WTC11 (cell line): ENCODE measurements around the gene ZNF786. TPM values are rescaled to one million over a fixed set of nuclear protein-coding genes. Genes with fewer than 3 reads are reported as not detected.
A peak's percentile ranks its signal among the peaks of the same experiment; 100 is the strongest.

Experiments used
- ATAC-seq: fragments of 200-7000 bp; cut with Tn5 transposase; 2 replicates; pipeline ENCODE4 v1.10.0; 2021; ENCODE audit warnings: mild to moderate bottlenecking, moderate library complexity
- CTCF ChIA-PET: fragments of 300-600 bp; sonication (Branson Sonifier 250); formaldehyde crosslinking; loops from one replicate; lab custom pipeline; 2021; ENCODE audit warnings: antibody characterized with exemption; lab: Charles Lee
- POLR2A ChIA-PET: fragments of 350-600 bp; sonication (Branson Sonifier 250); formaldehyde crosslinking; loops from one replicate; lab custom pipeline; 2021; ENCODE audit warnings: antibody characterized with exemption; lab: Charles Lee
- DNase-seq: peaks from one replicate; pipeline ENCODE4 v3.0.0; 2021; ENCODE audit warnings: low spot score
- H3K27ac Mint-ChIP-seq: 2 replicates; pipeline ENCODE4 v1.8.0; 2021; ENCODE audit warnings: mixed read lengths
- H3K27me3 Mint-ChIP-seq: 2 replicates; pipeline ENCODE4 v1.8.0; 2021; ENCODE audit warnings: low read depth, mild to moderate bottlenecking, moderate library complexity, mixed read lengths
- H3K36me3 Mint-ChIP-seq: 2 replicates; pipeline ENCODE4 v1.8.0; 2021; ENCODE audit warnings: mixed read lengths
- H3K4me1 Mint-ChIP-seq: 2 replicates; pipeline ENCODE4 v1.8.0; 2022; ENCODE audit warnings: mixed read lengths
- H3K4me3 Mint-ChIP-seq: 2 replicates; pipeline ENCODE4 v1.8.0; 2021; ENCODE audit warnings: mild to moderate bottlenecking, moderate library complexity, mixed read lengths
- H3K9me3 Mint-ChIP-seq: 2 replicates; pipeline ENCODE4 v1.8.0; 2021; ENCODE audit warnings: mixed read lengths
- CREM ChIP-seq: sonication (generic); formaldehyde crosslinking; IDR thresholded peaks from 2 replicates; pipeline ENCODE4 v1.8.1; 2022; ENCODE audit warnings: mild to moderate bottlenecking, missing genetic modification reagents, moderate library complexity
- FOXP1 ChIP-seq: sonication (generic); formaldehyde crosslinking; IDR thresholded peaks from 2 replicates; pipeline ENCODE4 v1.8.0; 2022; ENCODE audit warnings: missing genetic modification reagents, mild to moderate bottlenecking, moderate library complexity, borderline replicate concordance
- GRHL2 ChIP-seq: fragments of 250-450 bp; sonication (Bioruptor Pico); IDR thresholded peaks from 2 replicates; pipeline ENCODE4 v1.8.0; 2022; ENCODE audit warnings: mild to moderate bottlenecking, moderate library complexity; ENCODE audit not compliant: insufficient replicate concordance, severe bottlenecking
- GTF2I ChIP-seq: fragments of 250-450 bp; sonication (Bioruptor Pico); conservative IDR thresholded peaks from 2 replicates; pipeline ENCODE4 v1.4.0; 2021; ENCODE audit warnings: mild to moderate bottlenecking
- HMGA2 ChIP-seq: fragments of 250-450 bp; sonication (Bioruptor Pico); IDR thresholded peaks from 2 replicates; pipeline ENCODE4 v1.4.0; 2021; ENCODE audit warnings: mild to moderate bottlenecking, moderate library complexity
- IRF2 ChIP-seq: sonication (generic); formaldehyde crosslinking; IDR thresholded peaks from 2 replicates; pipeline ENCODE4 v1.8.0; 2022; ENCODE audit warnings: low read depth, missing genetic modification reagents, borderline replicate concordance
- NR1H2 ChIP-seq: sonication (generic); formaldehyde crosslinking; IDR thresholded peaks from 2 replicates; pipeline ENCODE4 v1.9.0; 2021; ENCODE audit warnings: mild to moderate bottlenecking, moderate library complexity, missing genetic modification reagents
- NR2C2 ChIP-seq: sonication (generic); formaldehyde crosslinking; IDR thresholded peaks from 2 replicates; pipeline ENCODE4 v1.8.0; 2022; ENCODE audit warnings: mild to moderate bottlenecking, missing genetic modification reagents
- NR3C1 ChIP-seq: sonication (generic); formaldehyde crosslinking; conservative IDR thresholded peaks from 2 replicates; pipeline ENCODE4 v1.8.1; 2023; ENCODE audit warnings: low read depth, mild to moderate bottlenecking, missing genetic modification reagents
- PRRX2 ChIP-seq: fragments of 250-450 bp; sonication (Bioruptor Pico); IDR thresholded peaks from 2 replicates; pipeline ENCODE4 v1.8.0; 2021; ENCODE audit warnings: mild to moderate bottlenecking
- SMAD4 ChIP-seq: sonication (generic); formaldehyde crosslinking; IDR thresholded peaks from 2 replicates; pipeline ENCODE4 v1.8.0; 2022; ENCODE audit warnings: mild to moderate bottlenecking, missing genetic modification reagents
- SOX15 ChIP-seq: fragments of 250-450 bp; sonication (Bioruptor Pico); IDR thresholded peaks from 2 replicates; pipeline ENCODE4 v1.9.0; 2021; ENCODE audit warnings: mild to moderate bottlenecking
- TCF7 ChIP-seq: sonication (generic); formaldehyde crosslinking; IDR thresholded peaks from 2 replicates; pipeline ENCODE4 v1.8.0; 2022; ENCODE audit warnings: mild to moderate bottlenecking, low read depth, missing genetic modification reagents, moderate library complexity
- ZNF138 ChIP-seq: sonication (generic); formaldehyde crosslinking; conservative IDR thresholded peaks from 2 replicates; pipeline ENCODE4 v1.8.1; 2022; ENCODE audit warnings: mild to moderate bottlenecking, moderate library complexity, missing genetic modification reagents
- ZNF232 ChIP-seq: sonication (generic); formaldehyde crosslinking; IDR thresholded peaks from 2 replicates; pipeline ENCODE4 v1.8.0; 2022; ENCODE audit warnings: mild to moderate bottlenecking, missing genetic modification reagents
- ZNF416 ChIP-seq: fragments of 250-450 bp; sonication (Bioruptor Pico); IDR thresholded peaks from 2 replicates; pipeline ENCODE4 v1.9.0; 2021; ENCODE audit warnings: mild to moderate bottlenecking, inconsistent platforms
- ZNF423 ChIP-seq: fragments of 250-450 bp; sonication (Bioruptor Pico); IDR thresholded peaks from 2 replicates; pipeline ENCODE4 v2.1.2; 2022; ENCODE audit warnings: mild to moderate bottlenecking, moderate library complexity
- total RNA-seq: library from RNA; stranded (reverse); gene quantifications from 3 replicates; pipeline ENCODE4 v1.2.3, GENCODE V29; 2021
- TF ChIP-seq, protein P1 (sequence below): sonication (generic); formaldehyde crosslinking; IDR thresholded peaks from 2 replicates; pipeline ENCODE4 v1.8.1; 2023; ENCODE audit warnings: mild to moderate bottlenecking, missing genetic modification reagents
- TF ChIP-seq, protein P2 (sequence below): fragments of 250-450 bp; sonication (Bioruptor Pico); IDR thresholded peaks from 2 replicates; pipeline ENCODE4 v2.1.2; 2022; ENCODE audit warnings: mild to moderate bottlenecking, moderate library complexity
- TF ChIP-seq, protein P3 (sequence below): sonication (generic); formaldehyde crosslinking; IDR thresholded peaks from 2 replicates; pipeline ENCODE4 v1.8.0; 2022; ENCODE audit warnings: mild to moderate bottlenecking, missing genetic modification reagents
- TF ChIP-seq, protein P4 (sequence below): sonication (generic); formaldehyde crosslinking; IDR thresholded peaks from 2 replicates; pipeline ENCODE4 v1.8.1; 2022; ENCODE audit warnings: missing genetic modification reagents, borderline replicate concordance
- TF ChIP-seq, protein P5 (sequence below): sonication (generic); formaldehyde crosslinking; IDR thresholded peaks from 2 replicates; pipeline ENCODE4 v1.8.0; 2023; ENCODE audit warnings: missing genetic modification reagents
- TF ChIP-seq, protein P6 (sequence below): sonication (generic); formaldehyde crosslinking; IDR thresholded peaks from 2 replicates; pipeline ENCODE4 v1.8.1; 2022; ENCODE audit warnings: low read depth, mild to moderate bottlenecking, moderate library complexity, missing genetic modification reagents, borderline replicate concordance

ZNF786 gene
- total RNA-seq, 1 experiment from 2014 or later, result 11.4 TPM

DNA sequence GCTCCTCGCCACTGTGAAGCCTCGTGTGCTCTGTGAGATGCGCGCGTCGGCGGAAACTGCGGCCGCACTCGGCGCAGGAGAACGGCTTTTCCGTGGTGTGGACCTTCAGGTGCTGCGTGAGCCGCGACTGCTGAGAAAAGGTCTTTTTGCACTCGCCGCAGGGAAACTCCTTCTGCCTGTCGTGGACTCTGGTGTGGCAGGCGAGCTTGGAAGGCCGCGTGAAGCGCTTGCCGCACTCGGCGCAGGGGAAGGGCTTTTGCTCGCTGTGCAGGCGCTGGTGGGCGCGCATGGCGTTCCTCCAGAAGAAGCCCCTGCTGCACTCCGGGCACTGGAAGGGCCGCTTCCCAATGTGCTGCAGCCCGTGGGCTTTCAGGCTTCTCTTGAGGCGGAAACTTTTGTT lies 13.7 kb upstream of the ZNF786 start:
- Mint-ChIP-seq H3K27ac (no peak overlapping the region), H3K9me3 (no peaks in the 10 kb centered on the region), H3K27me3 (no peaks in the 10 kb centered on the region), H3K4me1 (peaks cover 4% of the 10 kb centered on the region; the same call in 1 of the 2 replicates), H3K4me3 (no peak overlapping the region), H3K36me3 (peaks cover 5% of the 10 kb centered on the region)
- ATAC-seq (no peak), DNase-seq (no peak)
- TF ChIP-seq HMGA2 (no peak), CREM (no peak), PRRX2 (CRISPR knock-in tag) (no peak)
- ChIA-PET POLR2A (no interaction called here), CTCF (interaction anchor here (1.2 to 1.5 kb wide), 2 partner anchors 38 to 45 kb away, joined by 3 to 6 read pairs; no protein-coding TSS in a partner anchor)

DNA sequence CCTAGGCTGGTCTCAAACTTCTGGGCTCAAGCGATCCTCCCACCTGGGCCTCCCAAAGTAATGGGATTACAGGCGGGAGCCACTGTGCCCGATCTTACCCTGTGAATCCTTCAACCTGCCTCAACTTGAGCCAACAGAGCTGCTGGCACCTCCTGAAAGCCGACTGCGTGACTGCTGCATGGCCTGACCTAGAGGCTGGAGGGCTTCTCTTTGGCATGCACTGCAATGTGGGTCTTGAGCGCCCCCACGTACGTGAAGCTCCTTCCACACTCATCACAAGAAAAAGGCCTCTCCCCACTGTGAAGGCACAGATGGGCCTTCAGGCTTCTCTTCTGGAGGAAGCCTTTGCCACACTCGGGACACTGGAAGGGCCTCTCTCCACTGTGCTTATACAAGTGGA lies 12.9 kb upstream of the ZNF786 start:
- Mint-ChIP-seq H3K4me1 (peaks cover 4% of the 10 kb centered on the region; the same call in 1 of the 2 replicates), H3K9me3 (no peaks in the 10 kb centered on the region), H3K4me3 (no peak overlapping the region), H3K27ac (no peak overlapping the region), H3K36me3 (peaks cover 5% of the 10 kb centered on the region), H3K27me3 (no peaks in the 10 kb centered on the region)
- CTCF ChIA-PET, result interaction anchor here (1.2 to 1.5 kb wide), 2 partner anchors 38 to 46 kb away, joined by 3 to 6 read pairs; no protein-coding TSS in a partner anchor
- DNase-seq, result no peak
- TF ChIP-seq ZNF232 (CRISPR knock-in tag), result no peak
- TF ChIP-seq NR3C1 (CRISPR knock-in tag), result no peak
- no peak for TF ChIP-seq GRHL2 (CRISPR knock-in tag)
- TF ChIP-seq, protein P1, sequence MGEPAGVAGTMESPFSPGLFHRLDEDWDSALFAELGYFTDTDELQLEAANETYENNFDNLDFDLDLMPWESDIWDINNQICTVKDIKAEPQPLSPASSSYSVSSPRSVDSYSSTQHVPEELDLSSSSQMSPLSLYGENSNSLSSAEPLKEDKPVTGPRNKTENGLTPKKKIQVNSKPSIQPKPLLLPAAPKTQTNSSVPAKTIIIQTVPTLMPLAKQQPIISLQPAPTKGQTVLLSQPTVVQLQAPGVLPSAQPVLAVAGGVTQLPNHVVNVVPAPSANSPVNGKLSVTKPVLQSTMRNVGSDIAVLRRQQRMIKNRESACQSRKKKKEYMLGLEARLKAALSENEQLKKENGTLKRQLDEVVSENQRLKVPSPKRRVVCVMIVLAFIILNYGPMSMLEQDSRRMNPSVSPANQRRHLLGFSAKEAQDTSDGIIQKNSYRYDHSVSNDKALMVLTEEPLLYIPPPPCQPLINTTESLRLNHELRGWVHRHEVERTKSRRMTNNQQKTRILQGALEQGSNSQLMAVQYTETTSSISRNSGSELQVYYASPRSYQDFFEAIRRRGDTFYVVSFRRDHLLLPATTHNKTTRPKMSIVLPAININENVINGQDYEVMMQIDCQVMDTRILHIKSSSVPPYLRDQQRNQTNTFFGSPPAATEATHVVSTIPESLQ (CRISPR knock-in tag), result no peak
- no peak for TF ChIP-seq NR2C2
- no peak for TF ChIP-seq TCF7
- TF ChIP-seq FOXP1 (CRISPR knock-in tag), result no peak
- TF ChIP-seq, protein P2, sequence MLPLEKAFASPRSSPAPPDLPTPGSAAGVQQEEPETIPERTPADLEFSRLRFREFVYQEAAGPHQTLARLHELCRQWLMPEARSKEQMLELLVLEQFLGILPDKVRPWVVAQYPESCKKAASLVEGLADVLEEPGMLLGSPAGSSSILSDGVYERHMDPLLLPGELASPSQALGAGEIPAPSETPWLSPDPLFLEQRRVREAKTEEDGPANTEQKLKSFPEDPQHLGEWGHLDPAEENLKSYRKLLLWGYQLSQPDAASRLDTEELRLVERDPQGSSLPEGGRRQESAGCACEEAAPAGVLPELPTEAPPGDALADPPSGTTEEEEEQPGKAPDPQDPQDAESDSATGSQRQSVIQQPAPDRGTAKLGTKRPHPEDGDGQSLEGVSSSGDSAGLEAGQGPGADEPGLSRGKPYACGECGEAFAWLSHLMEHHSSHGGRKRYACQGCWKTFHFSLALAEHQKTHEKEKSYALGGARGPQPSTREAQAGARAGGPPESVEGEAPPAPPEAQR (CRISPR knock-in tag), result no peak
- TF ChIP-seq NR1H2 (CRISPR knock-in tag), result no peak
- TF ChIP-seq PRRX2 (CRISPR knock-in tag), result no peak
- TF ChIP-seq ZNF416, result no peak
- TF ChIP-seq ZNF138 (CRISPR knock-in tag), result no peak
- TF ChIP-seq SMAD4 (CRISPR knock-in tag), result no peak
- TF ChIP-seq ZNF423 (CRISPR knock-in tag), result no peak
- TF ChIP-seq, protein P3, sequence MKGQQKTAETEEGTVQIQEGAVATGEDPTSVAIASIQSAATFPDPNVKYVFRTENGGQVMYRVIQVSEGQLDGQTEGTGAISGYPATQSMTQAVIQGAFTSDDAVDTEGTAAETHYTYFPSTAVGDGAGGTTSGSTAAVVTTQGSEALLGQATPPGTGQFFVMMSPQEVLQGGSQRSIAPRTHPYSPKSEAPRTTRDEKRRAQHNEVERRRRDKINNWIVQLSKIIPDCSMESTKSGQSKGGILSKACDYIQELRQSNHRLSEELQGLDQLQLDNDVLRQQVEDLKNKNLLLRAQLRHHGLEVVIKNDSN (CRISPR knock-in tag), result no peak
- ATAC-seq, result peak; percentile 70
- POLR2A ChIA-PET, result interaction anchor here (0.5 kb wide), 1 partner anchor 20 kb away, joined by 5 read pairs; no protein-coding TSS in a partner anchor

DNA sequence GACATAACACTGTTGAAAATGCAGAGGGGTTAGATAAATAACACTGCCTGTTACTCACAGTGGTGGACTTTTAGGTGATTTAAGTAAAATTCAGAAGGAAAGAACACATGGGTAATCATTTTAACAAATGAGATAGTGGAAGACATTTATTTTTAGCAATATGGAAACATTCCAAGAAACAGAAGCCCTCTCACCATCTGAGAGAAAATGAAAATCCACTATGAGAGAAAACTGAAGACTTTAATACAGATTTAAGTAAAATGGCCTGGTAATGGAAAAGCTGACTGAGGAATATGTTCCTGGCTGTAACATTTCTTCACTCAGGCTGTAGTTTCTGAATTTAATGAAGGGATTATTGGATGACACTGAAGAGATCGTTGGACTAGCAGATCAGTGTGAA lies 12.1 kb upstream of the ZNF786 start:
- Mint-ChIP-seq H3K36me3 (peaks cover 5% of the 10 kb centered on the region), H3K4me3 (no peak overlapping the region), H3K27ac (no peak overlapping the region), H3K4me1 (peaks cover 4% of the 10 kb centered on the region; the same call in 1 of the 2 replicates), H3K27me3 (no peaks in the 10 kb centered on the region), H3K9me3 (no peaks in the 10 kb centered on the region)
- TF ChIP-seq SOX15 (CRISPR knock-in tag) (no peak), IRF2 (CRISPR knock-in tag) (no peak), GTF2I (no peak)
- TF ChIP-seq, protein P4, sequence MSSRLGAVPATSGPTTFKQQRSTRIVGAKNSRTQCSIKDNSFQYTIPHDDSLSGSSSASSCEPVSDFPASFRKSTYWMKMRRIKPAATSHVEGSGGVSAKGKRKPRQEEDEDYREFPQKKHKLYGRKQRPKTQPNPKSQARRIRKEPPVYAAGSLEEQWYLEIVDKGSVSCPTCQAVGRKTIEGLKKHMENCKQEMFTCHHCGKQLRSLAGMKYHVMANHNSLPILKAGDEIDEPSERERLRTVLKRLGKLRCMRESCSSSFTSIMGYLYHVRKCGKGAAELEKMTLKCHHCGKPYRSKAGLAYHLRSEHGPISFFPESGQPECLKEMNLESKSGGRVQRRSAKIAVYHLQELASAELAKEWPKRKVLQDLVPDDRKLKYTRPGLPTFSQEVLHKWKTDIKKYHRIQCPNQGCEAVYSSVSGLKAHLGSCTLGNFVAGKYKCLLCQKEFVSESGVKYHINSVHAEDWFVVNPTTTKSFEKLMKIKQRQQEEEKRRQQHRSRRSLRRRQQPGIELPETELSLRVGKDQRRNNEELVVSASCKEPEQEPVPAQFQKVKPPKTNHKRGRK (CRISPR knock-in tag), result no peak
- TF ChIP-seq, protein P5, sequence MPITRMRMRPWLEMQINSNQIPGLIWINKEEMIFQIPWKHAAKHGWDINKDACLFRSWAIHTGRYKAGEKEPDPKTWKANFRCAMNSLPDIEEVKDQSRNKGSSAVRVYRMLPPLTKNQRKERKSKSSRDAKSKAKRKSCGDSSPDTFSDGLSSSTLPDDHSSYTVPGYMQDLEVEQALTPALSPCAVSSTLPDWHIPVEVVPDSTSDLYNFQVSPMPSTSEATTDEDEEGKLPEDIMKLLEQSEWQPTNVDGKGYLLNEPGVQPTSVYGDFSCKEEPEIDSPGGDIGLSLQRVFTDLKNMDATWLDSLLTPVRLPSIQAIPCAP (CRISPR knock-in tag), result no peak
- TF ChIP-seq, protein P6, sequence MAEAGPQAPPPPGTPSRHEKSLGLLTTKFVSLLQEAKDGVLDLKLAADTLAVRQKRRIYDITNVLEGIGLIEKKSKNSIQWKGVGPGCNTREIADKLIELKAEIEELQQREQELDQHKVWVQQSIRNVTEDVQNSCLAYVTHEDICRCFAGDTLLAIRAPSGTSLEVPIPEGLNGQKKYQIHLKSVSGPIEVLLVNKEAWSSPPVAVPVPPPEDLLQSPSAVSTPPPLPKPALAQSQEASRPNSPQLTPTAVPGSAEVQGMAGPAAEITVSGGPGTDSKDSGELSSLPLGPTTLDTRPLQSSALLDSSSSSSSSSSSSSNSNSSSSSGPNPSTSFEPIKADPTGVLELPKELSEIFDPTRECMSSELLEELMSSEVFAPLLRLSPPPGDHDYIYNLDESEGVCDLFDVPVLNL (CRISPR knock-in tag), result no peak
- DNase-seq (no peak), ATAC-seq (no peak)
- POLR2A ChIA-PET, result interaction anchor here (0.5 kb wide), 1 partner anchor 21 kb away, joined by 5 read pairs; no protein-coding TSS in a partner anchor
- CTCF ChIA-PET, result no interaction called here
